GM21423 (cell line): ENCODE measurements around the gene TIMM17A.

Source experiments
- ATAC-seq: cut with Tn5 transposase; IDR thresholded peaks from one replicate; pipeline ENCODE4 v1.9.1; 2021; ENCODE audit warnings: mild to moderate bottlenecking, moderate library complexity; ENCODE audit not compliant: unreplicated experiment

Gene TIMM17A

GRCh38 chr1:201955009-201955728 lies at the start of gene TIMM17A:
TIMM17A (plus strand) TSS chr1:201955503; CDS start chr1:201955527, 24 bp downstream.
- peak; percentile 99 for ATAC-seq

GRCh38 chr1:201906336-201906735 lies 49.0 kb upstream of the TIMM17A start:
- no peak for ATAC-seq

GRCh38 chr1:201907621-201908020 lies 47.7 kb upstream of the TIMM17A start:
- no peak for ATAC-seq

DNA sequence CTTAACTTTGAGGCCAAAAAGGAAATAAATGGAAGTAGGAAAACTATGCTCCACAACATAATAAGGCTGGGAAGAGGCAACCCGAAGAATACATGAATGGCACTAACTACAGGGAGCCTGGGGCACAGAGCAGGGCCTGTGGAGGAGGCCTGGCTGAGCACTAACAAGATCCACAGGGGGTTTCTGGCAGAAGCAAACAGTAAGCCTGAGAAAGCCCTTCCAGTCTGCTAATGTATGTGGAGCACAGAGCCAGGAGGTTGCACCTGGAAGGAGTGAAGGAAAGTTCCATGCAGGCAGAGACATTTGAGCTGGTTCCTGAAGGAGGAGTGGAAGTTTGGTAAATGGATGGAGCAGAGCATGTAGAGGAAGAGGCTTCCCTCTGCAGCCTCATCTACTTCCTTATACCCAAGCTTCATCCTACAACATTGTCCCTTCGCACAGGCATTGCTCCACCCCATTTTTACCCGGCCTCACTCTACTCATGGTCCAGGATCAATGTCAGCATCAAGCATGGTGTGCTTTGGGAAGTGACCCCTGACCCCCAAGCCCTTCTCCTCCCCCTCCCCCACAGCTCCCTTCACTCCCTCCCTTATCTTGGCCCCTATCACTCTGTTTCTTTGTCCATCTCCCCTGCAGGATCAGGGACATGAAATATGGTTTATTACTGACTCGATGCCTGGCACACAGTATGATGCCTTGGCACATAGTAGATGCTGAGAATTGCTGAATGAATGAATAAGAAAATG lies 43.3 kb upstream of the TIMM17A start:
- no peak for ATAC-seq

DNA sequence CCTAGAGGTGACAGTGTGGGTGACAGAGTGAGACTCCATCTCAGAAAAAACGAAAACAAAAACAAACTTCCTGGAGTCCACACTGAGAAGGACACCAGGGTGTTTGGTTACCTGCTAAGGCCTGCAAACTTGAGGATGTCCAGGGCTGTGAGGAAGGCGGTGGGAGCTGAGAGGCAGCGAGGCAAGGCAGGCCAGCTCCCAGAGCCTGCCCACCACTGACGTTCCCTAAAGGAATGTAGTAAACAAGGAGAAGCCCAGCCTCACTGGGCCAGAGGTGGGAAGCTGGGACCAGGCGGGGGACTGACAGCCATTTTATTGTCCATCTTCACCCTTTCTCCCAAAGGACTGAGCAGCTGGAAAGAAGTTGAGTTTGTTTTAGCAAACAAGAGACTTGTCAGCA lies 42.5 kb upstream of the TIMM17A start:
- ATAC-seq = no peak

DNA sequence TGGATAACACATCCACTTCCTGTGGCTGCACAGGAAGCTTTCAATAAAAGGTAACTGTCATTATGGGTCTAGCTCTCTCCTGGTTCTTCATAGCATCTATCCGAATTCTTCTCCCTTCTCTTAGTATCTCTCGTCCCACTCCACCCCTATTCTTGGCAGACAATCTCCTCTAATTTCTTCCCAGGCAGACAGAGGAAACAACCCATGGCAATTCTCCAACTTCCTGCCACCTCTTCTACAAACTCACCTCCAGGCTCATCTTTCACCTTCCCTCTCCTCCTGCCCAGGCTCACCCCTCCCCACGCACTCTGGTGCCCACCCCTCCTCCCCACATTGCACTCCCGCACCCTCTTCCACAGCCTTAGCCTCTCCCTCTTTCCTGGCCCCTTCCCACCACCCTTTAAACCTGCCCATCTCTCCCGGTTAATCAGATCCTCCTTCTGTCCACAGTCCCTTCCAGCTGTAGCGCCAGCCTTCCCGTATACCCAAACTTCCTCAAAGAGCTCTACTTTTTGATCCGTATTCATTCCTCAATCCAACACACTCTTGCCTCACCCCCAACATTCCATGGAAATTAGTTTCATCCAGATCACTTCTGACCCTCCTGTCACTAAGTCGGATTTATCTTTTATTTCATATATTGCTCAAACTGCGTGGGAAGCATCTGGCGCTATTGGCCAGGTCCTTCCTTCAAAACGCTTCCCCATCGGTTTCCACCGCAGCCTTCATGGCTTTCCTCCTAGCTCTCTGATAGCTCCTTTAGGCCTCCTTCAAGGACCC lies 40.7 kb upstream of the TIMM17A start:
- ATAC-seq = no peak

DNA sequence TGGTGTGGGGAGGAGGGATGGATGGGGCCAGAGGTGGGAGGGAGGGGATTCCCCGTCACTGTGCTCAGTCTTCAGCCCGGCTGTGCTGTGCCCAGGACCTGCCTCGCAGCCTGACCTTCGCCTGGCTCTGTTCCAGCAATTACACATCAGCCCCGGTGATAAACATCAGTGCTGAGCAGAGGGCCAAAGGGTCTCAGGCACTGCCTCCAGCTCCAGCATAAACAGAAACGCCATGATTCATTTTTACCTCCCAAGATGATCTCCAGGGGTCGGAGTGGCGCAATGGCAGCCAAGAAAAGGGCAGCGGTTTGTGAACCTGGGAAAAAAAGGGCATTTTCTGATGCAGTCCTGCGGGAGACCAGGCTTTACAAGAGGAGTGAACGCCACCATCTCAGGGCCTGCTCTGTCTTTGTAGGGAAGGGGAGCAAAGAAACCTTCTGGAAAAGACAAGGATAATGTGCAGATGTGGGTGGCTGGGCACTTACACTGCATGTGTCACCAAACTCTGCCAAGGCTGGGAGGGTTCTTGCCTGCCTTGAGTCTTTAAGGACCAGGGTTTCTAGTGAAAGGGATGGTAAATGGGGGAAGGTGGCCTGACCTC lies 38.6 kb upstream of the TIMM17A start:
- ATAC-seq = no peak

DNA sequence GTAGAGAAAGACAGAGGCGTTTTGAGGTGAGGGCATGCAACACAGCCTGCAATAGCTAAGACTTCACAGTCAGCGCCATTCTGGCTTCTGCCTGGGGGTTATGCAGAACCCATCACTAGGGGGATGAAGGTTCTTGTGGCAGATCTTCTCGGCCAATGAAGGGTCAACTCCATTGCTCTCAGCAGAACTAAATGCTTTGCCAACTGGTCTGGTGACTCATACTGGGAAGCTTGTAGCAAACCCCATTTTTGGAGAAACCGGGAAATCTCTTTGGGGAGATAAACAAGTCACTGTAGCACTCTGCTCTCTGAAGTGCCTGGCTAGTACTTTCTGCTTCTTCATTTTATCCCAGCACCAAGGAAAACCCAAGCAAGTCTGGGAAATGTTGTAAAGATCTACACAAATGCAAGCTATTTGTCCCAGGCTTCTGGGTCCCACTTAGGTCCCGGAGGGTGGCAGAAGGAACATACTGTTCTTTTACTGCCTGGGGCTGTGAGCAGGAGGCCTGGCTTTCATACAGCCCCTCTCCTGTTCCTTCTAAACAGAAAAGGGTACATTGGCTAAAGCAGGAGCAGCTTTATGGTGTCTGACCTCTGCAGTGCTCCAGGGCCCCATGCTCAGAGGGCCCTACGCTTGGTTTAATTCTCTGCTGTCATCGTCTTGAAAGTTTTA lies 37.8 kb upstream of the TIMM17A start:
- ATAC-seq = no peak

DNA sequence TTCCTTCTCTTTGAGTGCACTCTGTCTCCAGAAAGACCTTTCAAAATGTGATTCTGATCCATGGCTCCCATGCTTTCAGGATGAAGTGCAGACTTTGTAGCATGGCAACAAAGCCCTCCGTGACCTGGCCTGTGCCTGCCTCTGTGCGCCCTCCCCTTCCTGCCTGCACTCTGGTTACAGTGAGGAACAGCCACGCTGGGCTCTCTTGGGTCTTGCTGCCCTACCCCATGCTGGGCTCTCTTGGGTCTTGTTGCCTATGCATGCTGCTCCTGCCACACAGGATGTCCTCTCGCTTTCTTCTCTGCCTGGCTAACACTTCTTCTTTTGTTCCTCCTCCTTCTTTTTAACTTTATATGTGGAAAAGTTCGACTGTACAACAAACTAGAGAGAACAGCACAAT lies 37.0 kb upstream of the TIMM17A start:
- ATAC-seq = no peak

GRCh38 chr1:201921952-201922558 lies 33.2 kb upstream of the TIMM17A start:
- no peak for ATAC-seq

- no peak for ATAC-seq
Measured at GRCh38 chr1:201925301-201925567, 30.1 kb upstream of the TIMM17A start.

- ATAC-seq = no peak
Measured at GRCh38 chr1:201925981-201926645, 29.2 kb upstream of the TIMM17A start.

- no peak for ATAC-seq
Measured at GRCh38 chr1:201928266-201928665, 27.0 kb upstream of the TIMM17A start.

- no peak for ATAC-seq
Measured at GRCh38 chr1:201930137-201930536, 25.2 kb upstream of the TIMM17A start.

DNA sequence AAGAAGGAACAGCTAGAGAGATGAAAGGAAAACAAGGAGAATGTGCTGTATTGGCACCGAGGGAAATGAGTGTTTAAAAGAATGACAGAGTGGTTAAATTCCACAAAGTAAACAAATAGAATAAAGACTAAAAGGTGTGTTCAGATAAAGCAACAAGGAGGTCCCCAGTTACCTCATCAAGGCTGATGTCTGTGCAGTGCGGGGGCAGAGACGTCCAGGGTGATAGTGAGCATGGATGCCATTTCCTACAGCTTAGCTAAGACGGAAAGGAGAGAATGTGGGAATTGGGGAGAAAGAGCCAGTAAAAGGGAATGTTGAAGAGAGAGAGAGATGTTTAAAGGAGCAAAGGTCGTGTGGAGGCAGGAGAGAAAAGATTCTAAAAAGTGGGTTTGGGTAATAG lies 24.5 kb upstream of the TIMM17A start:
- ATAC-seq = no peak

DNA sequence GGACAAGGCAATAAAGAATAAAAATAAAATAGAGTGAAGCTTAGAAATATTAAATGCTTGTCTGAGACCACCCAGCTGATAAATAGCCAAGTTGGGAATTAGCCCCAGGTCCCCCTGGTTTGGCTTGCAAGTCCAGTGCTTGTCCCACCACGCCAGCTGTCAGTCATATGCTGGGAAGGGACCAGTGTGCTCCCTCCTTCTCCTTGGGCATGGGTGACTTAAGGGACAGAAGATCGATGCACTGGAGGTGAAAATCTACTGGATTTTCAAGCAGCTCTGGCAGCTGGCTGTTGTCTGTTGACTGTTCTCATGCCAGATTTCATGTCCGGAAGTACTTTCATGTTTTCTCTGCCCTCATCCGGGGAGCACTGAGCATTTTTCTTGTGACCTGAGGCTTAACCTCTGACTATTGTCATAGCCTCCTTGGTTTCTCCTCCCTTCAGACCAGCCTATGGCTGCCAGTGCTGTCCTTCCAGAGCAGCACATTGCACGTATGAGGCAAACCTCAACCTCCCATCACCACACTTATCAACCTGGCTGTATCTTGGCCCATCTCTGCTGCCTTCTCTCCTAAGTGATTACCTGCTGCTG lies 21.4 kb upstream of the TIMM17A start:
- ATAC-seq = no peak

- no peak for ATAC-seq
Measured at GRCh38 chr1:201937624-201938213, 17.6 kb upstream of the TIMM17A start.

DNA sequence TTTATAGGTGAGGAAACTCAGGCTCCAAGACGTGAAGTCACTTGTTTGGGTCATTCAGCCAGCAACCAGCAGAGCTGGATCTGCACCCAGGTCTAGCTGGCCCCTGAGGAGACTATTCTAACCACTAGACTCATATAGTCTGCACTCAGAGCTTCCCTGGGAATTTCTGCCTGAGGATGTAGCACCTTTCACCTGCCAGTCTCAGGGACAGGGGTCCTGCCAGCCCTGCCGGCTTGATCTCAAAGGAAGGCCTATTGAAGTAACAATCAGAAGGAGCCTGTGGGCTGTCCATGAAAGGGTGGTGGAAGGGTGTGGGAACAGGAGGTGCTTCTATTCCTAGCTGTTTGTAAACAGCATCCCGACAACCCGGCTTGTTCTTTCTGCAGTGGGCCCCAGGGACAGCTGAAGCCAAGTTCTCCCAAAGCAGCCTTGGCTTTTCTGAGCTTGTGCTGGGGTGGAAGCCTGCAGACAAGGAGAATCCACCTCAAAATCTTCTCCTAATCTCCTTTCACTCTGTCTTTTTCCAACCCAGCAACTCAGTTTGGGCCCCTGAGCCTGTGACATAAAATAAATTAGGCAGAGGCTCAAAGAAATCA lies 16.8 kb upstream of the TIMM17A start:
- ATAC-seq = no peak

- ATAC-seq = no peak
Measured at GRCh38 chr1:201939148-201939547, 16.2 kb upstream of the TIMM17A start.
